Limb (tissue), 2 donors: ENCODE data around the gene HLA-F.

Source experiments
- DNase-seq, 2 donors: peaks; one replicate each; pipeline ENCODE4 v3.0.0-alpha.2; 2016; ENCODE audit errors: extremely low spot score in 2 of 2

The HLA-F gene

GRCh38 chr6:29723666-29724588 is 693 bp downstream of the HLA-F start:
- DNase-seq, result peak in 1 of 2 donors; percentile 41

DNA sequence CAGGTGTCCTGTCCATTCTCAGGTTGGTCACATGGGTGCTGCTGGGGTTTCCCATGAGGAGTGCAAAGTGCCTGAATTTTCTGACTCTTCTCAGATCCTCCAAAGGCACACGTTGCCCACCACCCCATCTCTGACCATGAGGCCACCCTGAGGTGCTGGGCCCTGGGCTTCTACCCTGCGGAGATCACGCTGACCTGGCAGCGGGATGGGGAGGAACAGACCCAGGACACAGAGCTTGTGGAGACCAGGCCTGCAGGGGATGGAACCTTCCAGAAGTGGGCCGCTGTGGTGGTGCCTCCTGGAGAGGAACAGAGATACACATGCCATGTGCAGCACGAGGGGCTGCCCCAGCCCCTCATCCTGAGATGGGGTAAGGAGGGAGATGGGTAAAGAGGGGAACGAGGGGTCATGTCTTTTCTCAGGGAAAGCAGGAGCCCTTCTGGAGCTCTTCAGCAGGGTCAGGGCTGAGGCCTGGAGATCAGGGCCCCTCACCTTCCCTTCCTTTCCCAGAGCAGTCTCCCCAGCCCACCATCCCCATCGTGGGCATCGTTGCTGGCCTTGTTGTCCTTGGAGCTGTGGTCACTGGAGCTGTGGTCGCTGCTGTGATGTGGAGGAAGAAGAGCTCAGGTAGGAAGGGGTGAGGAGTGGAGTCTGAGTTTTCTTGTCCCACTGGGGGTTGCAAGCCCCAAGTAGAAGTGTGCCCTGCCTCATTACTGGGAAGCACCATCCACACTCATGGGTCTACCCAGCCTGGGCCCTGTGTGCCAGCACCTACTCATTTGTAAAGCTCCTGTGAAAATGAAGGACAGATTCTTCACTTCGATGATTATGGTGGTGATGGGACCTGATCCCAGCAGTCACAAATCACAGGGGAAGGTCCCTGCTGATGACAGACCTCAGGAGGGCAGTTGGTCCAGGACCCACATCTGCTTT is 2.0 kb downstream of the HLA-F start:
- no peak for DNase-seq

- no peak for DNase-seq
Observed at GRCh38 chr6:29726001-29726400, 2.8 kb downstream of the HLA-F start.

GRCh38 chr6:29726571-29727194 is 3.4 kb downstream of the HLA-F start:
- no peak for DNase-seq

DNA sequence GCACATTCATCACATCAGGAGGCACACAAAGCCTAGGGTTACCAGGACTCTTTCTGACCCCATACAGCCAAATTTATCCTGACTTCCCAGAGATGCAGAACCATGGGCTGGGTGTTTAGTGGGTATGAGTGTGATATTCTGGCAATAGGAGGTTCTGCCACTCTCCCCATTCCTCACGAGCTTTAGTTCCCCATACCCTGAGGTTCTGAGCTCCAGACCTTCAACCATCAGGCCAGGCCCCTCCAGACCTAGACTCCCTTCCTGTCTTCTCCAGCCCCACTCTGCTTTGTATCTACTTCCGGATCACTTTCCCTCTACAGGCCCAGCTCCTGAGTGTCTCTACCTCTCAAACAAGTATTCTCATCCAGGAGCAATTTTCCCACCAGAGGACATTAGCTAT is 4.4 kb downstream of the HLA-F start:
- DNase-seq, result no peak

DNA sequence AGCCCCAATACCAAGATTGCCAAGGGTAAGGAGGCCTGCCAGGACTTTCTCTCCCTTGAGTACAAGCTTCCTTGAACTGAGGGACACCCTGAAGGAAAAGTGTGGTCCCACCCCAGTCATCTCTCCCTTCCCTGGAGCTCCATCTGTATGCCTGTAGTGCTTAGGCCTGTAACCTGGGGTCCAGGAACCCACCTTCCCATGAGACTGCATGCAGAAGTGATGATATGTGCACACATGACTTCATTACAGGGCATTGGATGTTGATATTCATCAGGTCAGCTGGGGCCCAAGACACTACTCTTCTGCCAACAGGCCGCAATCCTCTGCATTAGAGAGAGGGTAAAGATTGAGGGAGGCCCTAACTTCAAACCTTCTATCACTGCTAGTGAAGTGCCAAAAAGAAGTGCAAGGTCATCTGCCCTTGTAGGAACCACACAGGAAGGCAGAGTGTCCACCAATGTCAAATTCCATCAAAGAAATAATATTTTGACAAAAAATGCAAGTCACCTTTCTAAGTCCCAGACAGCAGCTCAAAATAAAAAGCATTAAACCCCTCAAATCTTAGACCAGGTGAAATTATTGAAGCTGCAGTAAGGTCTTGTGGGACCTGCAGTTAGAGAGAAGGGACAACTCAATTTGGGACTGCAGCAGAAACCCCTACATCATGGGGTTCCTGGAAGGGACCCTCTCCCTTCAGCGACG is 5.1 kb downstream of the HLA-F start:
- DNase-seq, result no peak

DNA sequence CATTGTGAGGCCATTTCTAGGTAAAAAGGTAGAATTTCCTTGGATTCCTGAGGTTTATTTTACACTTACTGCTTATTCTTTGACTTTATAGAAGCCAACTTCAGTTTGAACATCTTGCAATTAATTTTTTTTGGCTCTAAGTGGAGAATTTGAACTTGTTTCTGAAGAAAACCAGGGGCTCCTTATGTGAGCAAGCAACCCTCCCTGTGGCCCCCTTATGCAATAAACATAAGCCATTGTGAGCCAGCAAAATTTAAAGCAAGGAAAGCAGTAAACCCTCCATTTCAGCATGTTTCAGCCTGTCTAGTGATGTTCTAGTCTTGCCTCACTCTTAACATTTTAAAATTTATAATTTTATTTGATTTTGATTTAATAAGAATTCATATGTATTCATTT is 5.6 kb downstream of the HLA-F start:
- DNase-seq, result no peak

DNA sequence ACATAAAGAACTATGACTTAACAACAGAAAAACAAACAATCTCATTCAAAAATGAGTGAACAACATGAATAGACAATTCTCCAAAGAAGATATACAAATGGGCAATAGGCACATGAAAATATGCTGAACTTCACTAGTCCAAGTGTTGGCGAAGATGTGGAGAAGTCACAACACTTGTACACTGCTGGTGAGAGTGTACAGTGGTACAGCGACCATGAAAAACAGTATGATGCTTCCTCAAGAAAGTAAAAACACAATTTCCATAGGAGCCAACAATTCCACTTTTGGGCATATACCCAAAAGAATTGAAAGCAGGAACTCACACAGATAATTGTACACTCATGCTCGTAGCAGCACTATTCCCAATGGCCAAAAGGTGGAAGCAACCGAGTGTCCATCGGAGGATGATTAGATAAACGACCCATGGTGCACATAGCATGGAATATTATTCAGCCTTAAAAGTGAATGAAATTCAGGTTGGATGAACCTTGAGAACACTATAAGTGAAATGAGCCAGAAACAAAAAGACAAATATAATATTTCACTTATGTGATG is 6.6 kb downstream of the HLA-F start:
- DNase-seq, result no peak

GRCh38 chr6:29730575-29731126 is 7.4 kb downstream of the HLA-F start:
- DNase-seq, result no peak

DNA sequence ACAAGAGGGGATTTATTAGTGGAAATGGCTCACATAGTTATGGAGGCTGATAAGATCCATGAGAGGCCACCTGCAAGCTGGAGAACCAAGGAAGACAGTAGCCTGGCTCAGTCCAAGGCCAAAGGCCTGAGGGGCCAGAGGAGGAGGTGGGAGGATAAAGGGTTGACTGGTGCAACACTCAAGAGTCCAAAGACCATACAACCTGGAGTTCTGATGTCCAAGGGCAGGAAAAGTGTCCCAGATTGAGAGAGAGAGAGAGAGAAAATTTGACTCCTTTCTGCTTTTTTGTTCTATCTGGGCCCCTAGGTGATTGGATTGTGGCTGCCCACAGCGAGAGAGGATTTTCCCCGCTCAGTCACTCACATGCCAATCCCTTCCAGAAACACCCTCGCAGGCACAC is 8.0 kb downstream of the HLA-F start:
- DNase-seq, result no peak

GRCh38 chr6:29733057-29733456 is 9.8 kb downstream of the HLA-F start:
- no peak for DNase-seq

GRCh38 chr6:29734046-29735018 is 11.1 kb downstream of the HLA-F start:
- DNase-seq, result no peak

GRCh38 chr6:29736563-29736962 is 13.3 kb downstream of the HLA-F start:
- DNase-seq, result no peak

DNA sequence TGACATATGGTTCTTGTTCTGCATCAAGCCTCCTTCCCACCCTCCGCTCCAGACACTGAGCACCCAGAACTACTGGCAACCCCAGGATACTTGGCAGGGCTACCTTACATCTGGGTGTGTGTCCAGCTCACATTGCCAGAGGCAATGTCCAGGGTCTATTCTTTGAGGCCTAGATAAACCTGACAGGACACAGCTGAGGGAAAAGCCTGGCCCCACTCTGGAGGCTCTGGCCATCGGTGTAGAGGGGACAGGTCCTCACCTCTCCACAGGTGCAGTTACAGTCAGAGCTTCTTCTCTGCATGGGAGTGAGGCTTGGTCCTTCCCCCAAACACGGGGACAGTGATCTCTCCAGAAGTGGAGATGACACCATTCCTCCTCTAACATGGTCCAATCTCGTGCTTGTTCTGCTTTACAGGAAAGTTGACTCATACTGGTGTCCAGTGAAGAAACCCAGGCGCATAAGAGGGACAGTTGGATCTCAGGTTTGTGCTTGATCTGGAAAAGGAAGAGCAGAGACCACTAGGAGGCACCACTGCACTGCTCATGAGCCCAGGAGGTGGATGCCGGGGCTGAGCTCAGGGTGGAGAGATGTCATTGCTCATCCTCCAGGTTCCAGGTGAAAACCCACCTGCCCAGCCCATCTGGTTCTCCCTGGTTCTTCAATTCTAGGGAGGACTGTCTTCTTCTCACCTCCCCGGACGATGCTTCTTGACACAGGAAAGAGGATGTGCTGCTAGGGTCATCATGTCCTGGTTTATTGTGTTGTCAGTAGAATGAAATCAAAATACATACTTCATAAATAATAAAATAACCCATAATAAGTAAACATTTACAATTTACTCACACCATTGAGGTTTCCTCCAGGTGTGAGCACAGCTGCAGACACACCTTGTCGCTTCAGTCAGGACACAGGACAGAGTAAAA is 14.7 kb downstream of the HLA-F start:
- DNase-seq, result peak; percentile 30 to 53

- no peak for DNase-seq
Observed at GRCh38 chr6:29739136-29739881, 16.1 kb downstream of the HLA-F start.

DNA sequence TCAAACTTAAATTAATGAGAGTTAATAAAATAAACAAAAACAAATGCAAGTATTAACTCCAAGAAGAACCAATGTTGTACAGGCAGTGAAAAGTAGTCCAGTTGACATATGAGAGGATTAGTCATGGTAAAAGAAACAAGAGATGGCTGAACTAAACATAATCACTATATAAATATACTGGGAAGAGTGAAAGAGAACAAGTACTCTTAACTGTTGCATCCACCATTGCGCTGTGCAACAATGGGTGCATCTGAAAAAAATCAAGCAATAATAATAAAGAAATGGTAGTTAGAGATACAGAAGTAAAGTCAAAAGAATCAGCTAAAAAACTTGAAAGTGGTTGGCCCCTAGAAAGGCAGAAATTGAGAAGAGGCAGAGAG is 16.6 kb downstream of the HLA-F start:
- DNase-seq, result no peak

GRCh38 chr6:29741592-29741991 is 18.4 kb downstream of the HLA-F start:
- DNase-seq, result no peak

DNA sequence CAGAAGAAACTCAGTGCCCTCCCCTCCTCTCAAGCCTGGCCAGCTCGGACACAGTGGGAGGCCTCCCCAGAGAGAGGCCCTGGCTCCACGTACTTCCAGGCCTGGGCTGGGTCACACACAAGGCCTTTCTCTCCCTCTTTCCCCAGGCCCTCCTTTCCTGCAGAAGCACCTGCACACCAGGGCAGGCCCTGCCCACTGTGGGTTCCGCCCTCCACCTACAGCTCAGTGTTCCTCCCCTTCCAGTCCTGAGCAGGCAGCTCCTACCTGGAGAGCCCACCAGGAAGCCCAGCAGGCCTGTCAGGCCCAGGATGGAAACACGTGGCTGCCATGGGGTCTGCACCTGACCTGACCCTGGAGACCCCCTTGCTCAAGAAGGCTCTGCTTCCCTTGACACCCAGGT is 18.9 kb downstream of the HLA-F start:
- no peak for DNase-seq
